Upper lobe of right lung (tissue), 1 donor: ENCODE measurements around the gene CLEC16A. TPM values are rescaled to one million over a fixed set of nuclear protein-coding genes. Genes with fewer than 3 reads are reported as not detected.
A peak's percentile ranks its signal among the peaks of the same experiment; 100 is the strongest.

Experiments
- ATAC-seq: fragments of 200-7000 bp; cut with Tn5 transposase; one replicate; pipeline ENCODE4 v1.9.1; 2020; ENCODE audit warnings: mild to moderate bottlenecking, moderate library complexity
- DNase-seq: peaks from one replicate; pipeline ENCODE4 v3.0.0-alpha.2; 2020
- H3K27ac ChIP-seq: fragments of 200-600 bp; one replicate; pipeline ENCODE4 v1.8.0; 2022
- H3K27me3 ChIP-seq: fragments of 200-600 bp; one replicate; pipeline ENCODE4 v1.8.0; 2022; ENCODE audit warnings: mild to moderate bottlenecking
- H3K36me3 ChIP-seq: fragments of 200-600 bp; one replicate; pipeline ENCODE4 v1.8.0; 2022
- H3K4me1 ChIP-seq: fragments of 200-600 bp; one replicate; pipeline ENCODE4 v1.8.0; 2022
- H3K4me3 ChIP-seq: fragments of 200-600 bp; one replicate; pipeline ENCODE4 v1.8.0; 2022; ENCODE audit warnings: mild to moderate bottlenecking
- H3K9me3 ChIP-seq: fragments of 200-600 bp; one replicate; pipeline ENCODE4 v1.8.0; 2022
- CTCF ChIP-seq: fragments of 200-600 bp; IDR thresholded peaks from one replicate; pipeline ENCODE4 v1.8.0; 2022; ENCODE audit warnings: antibody characterized with exemption
- intact Hi-C: fragments of 100-400 bp; cut with DNase I; formaldehyde crosslinking; loops from one replicate; pipeline ENCODE4 v1.11.0; 2022
- total RNA-seq: library from RNA; stranded (reverse); fragmentation: NEBNext Ultra II Directional; extraction: Animal tissue kit (Norgen Biotek cat#: 25700); gene quantifications from one replicate; pipeline ENCODE4 v1.2.1, GENCODE V29; 2021
- donor health status: DM: no; HTN: yes; CAD: no; lungs with severe emphysema.

The CLEC16A gene
- total RNA-seq, 1 donor from 2014 or later = 36.9 TPM

- Histone ChIP-seq H3K27me3 (no peaks in the 10 kb centered on the region), H3K36me3 (peaks cover 53% of the 10 kb centered on the region), H3K4me3 (no peak overlapping the region), H3K9me3 (no peaks in the 10 kb centered on the region), H3K4me1 (peaks cover 42% of the 10 kb centered on the region), H3K27ac (no peak overlapping the region)
- ATAC-seq (no peak), DNase-seq (peak; percentile 53)
- intact Hi-C loops = no loop called here
- TF ChIP-seq CTCF = no peak
Measured at GRCh38 chr16:10931134-10931533, 13.2 kb upstream of the CLEC16A start.

GRCh38 chr16:10931977-10932632 is 12.3 kb upstream of the CLEC16A start:
- DNase-seq = peak; percentile 40
- no peak for TF ChIP-seq CTCF
- H3K9me3 ChIP-seq = no peaks in the 10 kb centered on the region
- peaks cover 44% of the 10 kb centered on the region for H3K36me3 ChIP-seq
- H3K27me3 ChIP-seq = no peaks in the 10 kb centered on the region
- no peak overlapping the region for H3K4me3 ChIP-seq
- intact Hi-C loops = no loop called here
- H3K27ac ChIP-seq = no peak overlapping the region
- peaks cover 51% of the 10 kb centered on the region for H3K4me1 ChIP-seq
- ATAC-seq = no peak

- Histone ChIP-seq H3K27ac (no peak overlapping the region), H3K4me1 (peaks cover 57% of the 10 kb centered on the region), H3K9me3 (no peaks in the 10 kb centered on the region), H3K27me3 (no peaks in the 10 kb centered on the region), H3K4me3 (no peak overlapping the region), H3K36me3 (peaks cover 33% of the 10 kb centered on the region)
- ATAC-seq (no peak), DNase-seq (peak; percentile 38)
- intact Hi-C loops = no loop called here
- no peak for TF ChIP-seq CTCF
Measured at GRCh38 chr16:10932959-10933710, 11.2 kb upstream of the CLEC16A start.

GRCh38 chr16:10933865-10934264 is 10.5 kb upstream of the CLEC16A start:
- intact Hi-C loops = no loop called here
- no peak for TF ChIP-seq CTCF
- Histone ChIP-seq H3K4me3 (no peak overlapping the region), H3K36me3 (peaks cover 26% of the 10 kb centered on the region), H3K9me3 (no peaks in the 10 kb centered on the region), H3K4me1 (peaks cover 57% of the 10 kb centered on the region), H3K27ac (no peak overlapping the region), H3K27me3 (no peaks in the 10 kb centered on the region)
- no peak for ATAC-seq
- peak; percentile 55 for DNase-seq

GRCh38 chr16:10934325-10935107 is 9.8 kb upstream of the CLEC16A start:
- peaks cover 60% of the 10 kb centered on the region for H3K4me1 ChIP-seq
- no peaks in the 10 kb centered on the region for H3K27me3 ChIP-seq
- intact Hi-C loops = no loop called here
- H3K9me3 ChIP-seq = no peaks in the 10 kb centered on the region
- H3K4me3 ChIP-seq = no peak overlapping the region
- H3K27ac ChIP-seq = no peak overlapping the region
- ATAC-seq (no peak), DNase-seq (peak; percentile 49)
- H3K36me3 ChIP-seq = peaks cover 25% of the 10 kb centered on the region
- no peak for TF ChIP-seq CTCF
